ENCODE results near the gene RNF114. TPM values are rescaled to one million over a fixed set of nuclear protein-coding genes. Genes with fewer than 3 reads are reported as not detected.
A peak's percentile ranks its signal among the peaks of the same experiment; 100 is the strongest.
"Not testable (repeated sequence)": the region's sequence is repeated elsewhere in the genome, so short reads cannot be mapped to it uniquely, and the experiment has no call there.

The RNF114 gene
- total and polyA plus RNA-seq, 12 donors = 26.9 to 201 (median 68.9) TPM

DNA sequence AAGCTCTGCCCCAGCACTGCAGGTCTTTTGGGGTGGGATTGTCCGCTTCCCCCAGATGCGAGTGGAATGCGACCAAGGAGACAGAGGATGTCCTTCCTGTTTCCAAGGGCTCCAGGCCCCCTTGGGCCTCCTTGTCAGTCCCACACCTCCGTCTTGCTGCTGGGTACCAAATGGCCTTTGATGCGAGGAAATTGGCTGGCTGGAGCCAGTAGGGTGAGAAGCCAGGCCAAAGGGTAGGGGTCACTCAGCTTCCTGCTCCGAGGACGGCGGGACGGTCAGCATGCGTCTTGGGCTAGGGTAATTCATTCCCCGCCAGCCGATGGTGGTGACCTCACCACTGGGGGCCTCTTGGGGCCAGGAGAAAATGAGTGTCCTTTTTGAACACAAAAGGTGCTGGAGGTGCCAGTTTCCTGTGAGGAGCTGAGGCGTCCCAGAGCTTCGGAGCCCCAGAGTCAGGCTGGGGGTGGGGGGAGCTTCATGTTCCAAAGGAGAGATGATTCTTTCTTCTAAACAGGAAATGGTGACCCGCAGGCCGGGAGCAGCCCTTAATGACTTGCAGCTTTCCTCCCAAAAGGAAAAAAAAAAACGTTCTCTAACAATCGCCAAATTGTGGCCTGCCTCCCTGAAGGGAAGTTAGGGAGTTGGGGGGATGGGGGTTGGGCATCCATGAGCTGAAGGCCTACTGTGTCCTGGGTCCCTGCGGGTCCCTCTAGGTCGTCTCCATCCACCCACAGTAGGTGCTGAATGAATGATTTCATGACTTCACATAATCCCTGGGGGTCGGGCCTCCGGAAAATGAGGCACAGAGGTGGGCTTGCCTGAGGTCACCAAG is 53.3 kb downstream of the RNF114 start:
- Histone ChIP-seq H3K4me3 (no peak overlapping the region), H3K36me3 (replicated peaks in 1 of 2) (no peaks in the 10 kb centered on the region), H3K27me3 (no peaks in the 10 kb centered on the region), H3K4me1 (replicated peaks in 1 of 2) (peaks cover 0 to 20% of the 10 kb centered on the region in 2 donors), H3K27ac (peak overlapping the region in 4 of 5 donors; percentile 36 to 94 (median 61)), H3K9me3 (replicated peaks in 1 of 3) (no peaks in the 10 kb centered on the region)
- 41 to 62% (median 55%) methylated on average over 18 to 22 of the region's 22 CpGs for WGBS, 4 donors
- DNase-seq = peak in 6 of 7 donors; percentile 41 to 82 (median 63)
- no peak for TF ChIP-seq POLR2A (IDR thresholded peaks at IDR 0.05)
- TF ChIP-seq, protein P1, sequence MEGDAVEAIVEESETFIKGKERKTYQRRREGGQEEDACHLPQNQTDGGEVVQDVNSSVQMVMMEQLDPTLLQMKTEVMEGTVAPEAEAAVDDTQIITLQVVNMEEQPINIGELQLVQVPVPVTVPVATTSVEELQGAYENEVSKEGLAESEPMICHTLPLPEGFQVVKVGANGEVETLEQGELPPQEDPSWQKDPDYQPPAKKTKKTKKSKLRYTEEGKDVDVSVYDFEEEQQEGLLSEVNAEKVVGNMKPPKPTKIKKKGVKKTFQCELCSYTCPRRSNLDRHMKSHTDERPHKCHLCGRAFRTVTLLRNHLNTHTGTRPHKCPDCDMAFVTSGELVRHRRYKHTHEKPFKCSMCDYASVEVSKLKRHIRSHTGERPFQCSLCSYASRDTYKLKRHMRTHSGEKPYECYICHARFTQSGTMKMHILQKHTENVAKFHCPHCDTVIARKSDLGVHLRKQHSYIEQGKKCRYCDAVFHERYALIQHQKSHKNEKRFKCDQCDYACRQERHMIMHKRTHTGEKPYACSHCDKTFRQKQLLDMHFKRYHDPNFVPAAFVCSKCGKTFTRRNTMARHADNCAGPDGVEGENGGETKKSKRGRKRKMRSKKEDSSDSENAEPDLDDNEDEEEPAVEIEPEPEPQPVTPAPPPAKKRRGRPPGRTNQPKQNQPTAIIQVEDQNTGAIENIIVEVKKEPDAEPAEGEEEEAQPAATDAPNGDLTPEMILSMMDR (IDR thresholded peaks at IDR 0.05) = no peak
- intact Hi-C loops (cut with DNase I) = no loop called here

- H3K27ac ChIP-seq = peak overlapping the region in 3 of 5 donors; percentile 48 to 94 (median 74)
- H3K36me3 ChIP-seq (replicated peaks in 1 of 2) = no peaks in the 10 kb centered on the region
- no peak for DNase-seq
- H3K9me3 ChIP-seq (replicated peaks in 1 of 3) = no peaks in the 10 kb centered on the region
- TF ChIP-seq, protein P1 (IDR thresholded peaks at IDR 0.05) = no peak
- peaks cover 0 to 20% of the 10 kb centered on the region in 2 donors for H3K4me1 ChIP-seq (replicated peaks in 1 of 2)
- H3K27me3 ChIP-seq = no peaks in the 10 kb centered on the region
- intact Hi-C loops (cut with DNase I) = no loop called here
- H3K4me3 ChIP-seq = no peak overlapping the region
- WGBS, 4 donors = 58 to 68% (median 63%) methylated on average over 9 of the region's 9 CpGs
Measured at GRCh38 chr20:49990271-49990720, 54.1 kb downstream of the RNF114 start.

- Histone ChIP-seq H3K4me1 (replicated peaks in 1 of 2) (peaks cover 0 to 16% of the 10 kb centered on the region in 2 donors), H3K27me3 (no peaks in the 10 kb centered on the region), H3K9me3 (replicated peaks in 1 of 3) (no peaks in the 10 kb centered on the region), H3K36me3 (replicated peaks in 1 of 2) (no peaks in the 10 kb centered on the region), H3K4me3 (no peak overlapping the region), H3K27ac (no peak overlapping the region)
- no peak for DNase-seq
- intact Hi-C loops (cut with DNase I) = no loop called here
- WGBS, 4 donors = 62 to 74% (median 65%) methylated on average over 6 of the region's 6 CpGs
- TF ChIP-seq POLR2A (IDR thresholded peaks at IDR 0.05) = no peak
- TF ChIP-seq, protein P1 (IDR thresholded peaks at IDR 0.05) = no peak
Measured at GRCh38 chr20:49993301-49993751, 57.1 kb downstream of the RNF114 start.

- no peaks in the 10 kb centered on the region for H3K27me3 ChIP-seq
- 87 to 95% (median 89%) methylated on average over 3 of the region's 3 CpGs for WGBS, 4 donors
- H3K4me1 ChIP-seq (replicated peaks in 1 of 2) = no peaks in the 10 kb centered on the region
- intact Hi-C loops (cut with DNase I) = no loop called here
- no peaks in the 10 kb centered on the region for H3K9me3 ChIP-seq (replicated peaks in 1 of 3)
- H3K36me3 ChIP-seq (replicated peaks in 1 of 2) = no peaks in the 10 kb centered on the region
- TF ChIP-seq, protein P1 (IDR thresholded peaks at IDR 0.05) = no peak
- no peak for TF ChIP-seq POLR2A (IDR thresholded peaks at IDR 0.05)
- H3K27ac ChIP-seq = no peak overlapping the region
- H3K4me3 ChIP-seq = no peak overlapping the region
- no peak for DNase-seq
Measured at GRCh38 chr20:49995586-49995985, 59.4 kb downstream of the RNF114 start.

- H3K4me3 ChIP-seq; DNase-seq; H3K27ac ChIP-seq; intact Hi-C loops (cut with DNase I); H3K9me3 ChIP-seq (replicated peaks in 1 of 3); H3K4me1 ChIP-seq (replicated peaks in 1 of 2); H3K27me3 ChIP-seq; H3K36me3 ChIP-seq (replicated peaks in 1 of 2): not testable (repeated sequence)
- WGBS, 4 donors = 86 to 93% (median 88%) methylated on average over 14 to 15 of the region's 15 CpGs
Measured at GRCh38 chr20:49998478-49999188, 62.4 kb downstream of the RNF114 start.
